Neural cell (in vitro differentiated cells): ENCODE results near the gene PRMT5. TPM values are rescaled to one million over a fixed set of nuclear protein-coding genes. Genes with fewer than 3 reads are reported as not detected.

Source experiments
- H2AFZ ChIP-seq: fragments of 200-600, 300-800 bp; sonication (generic), shearing (Covaris generic); 2 replicates; pipeline ENCODE4 v1.6.0; 2014; ENCODE audit warnings: low read depth, mild to moderate bottlenecking, antibody characterized with exemption, low read length, moderate library complexity
- H3F3A ChIP-seq: fragments of 200-600 bp; shearing (Covaris generic); 2 replicates; pipeline ENCODE4 v1.6.1; 2016; ENCODE audit warnings: mild to moderate bottlenecking, moderate library complexity, mixed read lengths, antibody characterized with exemption, low read length; ENCODE audit not compliant: insufficient read depth, poor library complexity, severe bottlenecking
- H3K27ac ChIP-seq: fragments of 200-600, 300-800 bp; sonication (generic), shearing (Covaris generic); 2 replicates; pipeline ENCODE4 v1.5.1; 2014; ENCODE audit warnings: mild to moderate bottlenecking, low read length, moderate library complexity
- H3K27me3 ChIP-seq: fragments of 300-800, 200-600 bp; sonication (generic), shearing (Covaris generic); 2 replicates; pipeline ENCODE4 v1.6.0; 2014; ENCODE audit warnings: mild to moderate bottlenecking, low read depth, low read length, moderate library complexity; ENCODE audit not compliant: insufficient read depth
- H3K36me3 ChIP-seq: fragments of 300-800, 200-600 bp; sonication (generic), shearing (Covaris generic); 2 replicates; pipeline ENCODE4 v1.5.1; 2014; ENCODE audit warnings: mild to moderate bottlenecking, antibody characterized with exemption, low read length, moderate library complexity; ENCODE audit not compliant: insufficient read depth
- H3K4me2 ChIP-seq: fragments of 300-800, 200-600 bp; sonication (generic), shearing (Covaris generic); 2 replicates; pipeline ENCODE4 v1.6.0; 2014; ENCODE audit warnings: mild to moderate bottlenecking, low read length
- H3K4me3 ChIP-seq: fragments of 300-800, 200-600 bp; sonication (generic), shearing (Covaris generic); 2 replicates; pipeline ENCODE4 v1.5.1; 2014; ENCODE audit warnings: mild to moderate bottlenecking, low read length, moderate library complexity
- H3K79me2 ChIP-seq: fragments of 200-600 bp; shearing (Covaris generic); replicated peaks from 2 replicates; pipeline ENCODE4 v1.6.0; 2014; ENCODE audit warnings: mild to moderate bottlenecking, low read length, moderate library complexity; ENCODE audit not compliant: insufficient read depth
- H3K9ac ChIP-seq: fragments of 300-800, 200-600 bp; sonication (generic), shearing (Covaris generic); 2 replicates; pipeline ENCODE4 v1.6.1; 2016; ENCODE audit warnings: mild to moderate bottlenecking, low read length, mixed read lengths
- H3K9me2 ChIP-seq: fragments of 200-600 bp; shearing (Covaris generic); 2 replicates; pipeline ENCODE4 v1.6.1; 2016; ENCODE audit warnings: mild to moderate bottlenecking, low read length, mixed read lengths; ENCODE audit not compliant: insufficient read depth
- H3K9me3 ChIP-seq: fragments of 200-600, 300-800 bp; sonication (generic), shearing (Covaris generic); 2 replicates; pipeline ENCODE4 v1.6.1; 2016; ENCODE audit warnings: mild to moderate bottlenecking, mixed run types, low read length, moderate library complexity, mixed read lengths
- H4K20me1 ChIP-seq: fragments of 200-600 bp; shearing (Covaris generic); 2 replicates; pipeline ENCODE4 v1.6.1; 2016; ENCODE audit warnings: mild to moderate bottlenecking, mixed run types; ENCODE audit not compliant: insufficient read depth
- EP300 ChIP-seq: fragments of 450-650 bp; conservative IDR thresholded peaks from 2 replicates; pipeline ENCODE4 v1.6.1; 2014; ENCODE audit warnings: antibody characterized with exemption, mild to moderate bottlenecking, moderate library complexity; ENCODE audit not compliant: poor library complexity, severe bottlenecking
- EZH2 ChIP-seq: fragments of 200-600, 300-800 bp; shearing (Covaris generic), sonication (generic); IDR thresholded peaks from 2 replicates; pipeline ENCODE4 v1.6.1; 2014; ENCODE audit warnings: antibody characterized with exemption, low read length, borderline replicate concordance, mild to moderate bottlenecking; ENCODE audit not compliant: insufficient read depth, poor library complexity, severe bottlenecking
- MXI1 ChIP-seq: fragments of 450-650 bp; conservative IDR thresholded peaks from 2 replicates; pipeline ENCODE4 v1.6.1; 2014; ENCODE audit warnings: antibody characterized with exemption, mild to moderate bottlenecking; ENCODE audit not compliant: poor library complexity, severe bottlenecking
- POLR2AphosphoS5 ChIP-seq: IDR thresholded peaks from 2 replicates; pipeline ENCODE4 v1.6.1; 2012
- RAD21 ChIP-seq: fragments of 450-650 bp; conservative IDR thresholded peaks from 2 replicates; pipeline ENCODE4 v1.6.1; 2014; ENCODE audit warnings: antibody characterized with exemption, mild to moderate bottlenecking, moderate library complexity
- SMC3 ChIP-seq: fragments of 450-650 bp; conservative IDR thresholded peaks from 2 replicates; pipeline ENCODE4 v1.6.1; 2014; ENCODE audit warnings: antibody characterized with exemption, mild to moderate bottlenecking, moderate library complexity; ENCODE audit not compliant: poor library complexity
- TAF1 ChIP-seq: IDR thresholded peaks from 2 replicates; pipeline ENCODE4 v1.6.1; 2012; ENCODE audit warnings: low read depth
- polyA plus RNA-seq: library from polyadenylated mRNA; depleted of rRNA; stranded (reverse); fragments of >200 nt; gene quantifications from 2 replicates; pipeline ENCODE4 v1.2.3, GENCODE V29; 2014
- TF ChIP-seq, protein P1 (sequence below): IDR thresholded peaks from 2 replicates; pipeline ENCODE4 v1.6.1; 2012; ENCODE audit warnings: borderline replicate concordance
- TF ChIP-seq, protein P2 (sequence below): fragments of 450-650 bp; IDR thresholded peaks from 2 replicates; pipeline ENCODE4 v1.5.1; 2014; ENCODE audit warnings: antibody characterized with exemption, mild to moderate bottlenecking, moderate library complexity; ENCODE audit not compliant: poor library complexity, severe bottlenecking

Gene PRMT5
- polyA plus RNA-seq, 1 donor from 2014 or later = 102 TPM

DNA sequence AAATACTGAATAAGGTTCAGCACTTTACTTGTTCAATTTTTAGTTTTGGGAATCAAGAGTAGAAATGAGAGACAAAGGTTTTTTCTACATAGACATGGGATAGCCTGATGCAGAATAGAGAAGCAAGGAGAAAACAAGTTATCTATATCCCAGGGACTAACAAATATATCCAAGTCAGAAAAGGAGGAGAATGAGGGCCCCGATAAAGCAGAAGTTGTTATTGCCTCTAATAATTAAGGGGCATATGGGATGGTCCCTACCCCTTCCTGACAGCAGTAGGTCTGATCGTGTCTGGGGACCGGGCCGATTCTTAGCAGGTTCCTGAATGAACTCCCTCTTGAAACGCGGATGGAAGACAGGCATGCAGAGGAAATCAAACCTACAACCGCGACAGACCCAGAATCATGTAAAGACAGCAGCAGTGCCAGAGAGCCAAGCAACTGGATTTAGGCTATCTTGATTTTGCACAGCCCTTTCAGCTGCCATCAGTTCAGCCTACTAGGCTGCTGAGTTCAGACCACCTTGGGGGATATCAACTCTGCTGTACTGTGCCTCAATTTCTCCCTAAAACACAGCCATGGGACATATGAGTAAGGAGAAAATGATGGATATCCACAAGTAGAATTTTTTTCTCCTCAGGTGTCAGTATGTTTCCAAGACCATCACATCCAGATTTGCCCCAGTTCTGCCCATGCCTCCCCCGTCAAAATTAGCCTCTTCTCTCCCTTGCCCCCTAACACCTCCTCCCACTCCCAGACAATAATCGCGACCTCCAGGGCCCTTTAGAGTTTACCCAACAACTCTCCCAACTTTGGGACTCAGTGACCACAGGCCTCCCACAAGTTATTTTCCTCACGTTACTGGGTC, 706 bp downstream of the PRMT5 start:
- Histone ChIP-seq H2AFZ (peak overlapping the region; percentile 83), H3F3A (peaks cover 6% of the 10 kb centered on the region), H3K79me2 (peaks cover 14% of the 10 kb centered on the region), H4K20me1 (no peaks in the 10 kb centered on the region), H3K4me3 (peak overlapping the region; percentile 89), H3K27me3 (no peaks in the 10 kb centered on the region), H3K4me2 (peak overlapping the region; percentile 88), H3K9ac (peak overlapping the region; percentile 86), H3K9me3 (no peaks in the 10 kb centered on the region), H3K36me3 (no peaks in the 10 kb centered on the region), H3K27ac (peak overlapping the region; percentile 83), H3K9me2 (no peaks in the 10 kb centered on the region)
- TF ChIP-seq, protein P1, sequence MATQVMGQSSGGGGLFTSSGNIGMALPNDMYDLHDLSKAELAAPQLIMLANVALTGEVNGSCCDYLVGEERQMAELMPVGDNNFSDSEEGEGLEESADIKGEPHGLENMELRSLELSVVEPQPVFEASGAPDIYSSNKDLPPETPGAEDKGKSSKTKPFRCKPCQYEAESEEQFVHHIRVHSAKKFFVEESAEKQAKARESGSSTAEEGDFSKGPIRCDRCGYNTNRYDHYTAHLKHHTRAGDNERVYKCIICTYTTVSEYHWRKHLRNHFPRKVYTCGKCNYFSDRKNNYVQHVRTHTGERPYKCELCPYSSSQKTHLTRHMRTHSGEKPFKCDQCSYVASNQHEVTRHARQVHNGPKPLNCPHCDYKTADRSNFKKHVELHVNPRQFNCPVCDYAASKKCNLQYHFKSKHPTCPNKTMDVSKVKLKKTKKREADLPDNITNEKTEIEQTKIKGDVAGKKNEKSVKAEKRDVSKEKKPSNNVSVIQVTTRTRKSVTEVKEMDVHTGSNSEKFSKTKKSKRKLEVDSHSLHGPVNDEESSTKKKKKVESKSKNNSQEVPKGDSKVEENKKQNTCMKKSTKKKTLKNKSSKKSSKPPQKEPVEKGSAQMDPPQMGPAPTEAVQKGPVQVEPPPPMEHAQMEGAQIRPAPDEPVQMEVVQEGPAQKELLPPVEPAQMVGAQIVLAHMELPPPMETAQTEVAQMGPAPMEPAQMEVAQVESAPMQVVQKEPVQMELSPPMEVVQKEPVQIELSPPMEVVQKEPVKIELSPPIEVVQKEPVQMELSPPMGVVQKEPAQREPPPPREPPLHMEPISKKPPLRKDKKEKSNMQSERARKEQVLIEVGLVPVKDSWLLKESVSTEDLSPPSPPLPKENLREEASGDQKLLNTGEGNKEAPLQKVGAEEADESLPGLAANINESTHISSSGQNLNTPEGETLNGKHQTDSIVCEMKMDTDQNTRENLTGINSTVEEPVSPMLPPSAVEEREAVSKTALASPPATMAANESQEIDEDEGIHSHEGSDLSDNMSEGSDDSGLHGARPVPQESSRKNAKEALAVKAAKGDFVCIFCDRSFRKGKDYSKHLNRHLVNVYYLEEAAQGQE = no peak
- TF ChIP-seq MXI1 (no peak), TAF1 (no peak), POLR2AphosphoS5 (no peak)
- TF ChIP-seq, protein P2, sequence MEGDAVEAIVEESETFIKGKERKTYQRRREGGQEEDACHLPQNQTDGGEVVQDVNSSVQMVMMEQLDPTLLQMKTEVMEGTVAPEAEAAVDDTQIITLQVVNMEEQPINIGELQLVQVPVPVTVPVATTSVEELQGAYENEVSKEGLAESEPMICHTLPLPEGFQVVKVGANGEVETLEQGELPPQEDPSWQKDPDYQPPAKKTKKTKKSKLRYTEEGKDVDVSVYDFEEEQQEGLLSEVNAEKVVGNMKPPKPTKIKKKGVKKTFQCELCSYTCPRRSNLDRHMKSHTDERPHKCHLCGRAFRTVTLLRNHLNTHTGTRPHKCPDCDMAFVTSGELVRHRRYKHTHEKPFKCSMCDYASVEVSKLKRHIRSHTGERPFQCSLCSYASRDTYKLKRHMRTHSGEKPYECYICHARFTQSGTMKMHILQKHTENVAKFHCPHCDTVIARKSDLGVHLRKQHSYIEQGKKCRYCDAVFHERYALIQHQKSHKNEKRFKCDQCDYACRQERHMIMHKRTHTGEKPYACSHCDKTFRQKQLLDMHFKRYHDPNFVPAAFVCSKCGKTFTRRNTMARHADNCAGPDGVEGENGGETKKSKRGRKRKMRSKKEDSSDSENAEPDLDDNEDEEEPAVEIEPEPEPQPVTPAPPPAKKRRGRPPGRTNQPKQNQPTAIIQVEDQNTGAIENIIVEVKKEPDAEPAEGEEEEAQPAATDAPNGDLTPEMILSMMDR = no peak

DNA sequence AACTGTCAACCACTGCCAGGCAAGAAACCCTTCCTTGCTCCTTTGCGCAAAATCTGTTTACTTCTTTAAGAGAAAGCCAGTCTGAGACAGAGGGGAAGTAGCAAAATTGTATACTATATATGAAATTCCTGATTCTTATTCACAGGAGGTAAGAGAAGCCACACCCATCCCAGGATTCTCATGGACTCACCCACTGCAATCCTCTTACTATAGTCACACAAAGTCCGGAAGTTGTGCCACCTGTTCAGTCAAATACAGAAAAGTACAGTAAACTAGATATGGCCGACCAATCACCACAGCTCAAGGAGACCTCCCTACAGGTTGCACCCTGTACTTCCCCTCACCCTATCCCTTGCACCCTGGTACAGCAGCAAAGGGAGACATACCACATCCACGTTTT, 2.9 kb downstream of the PRMT5 start:
- TF ChIP-seq SMC3 (no peak), EP300 (no peak), MXI1 (no peak), TAF1 (no peak), POLR2AphosphoS5 (no peak), RAD21 (no peak), EZH2 (no peak)
- TF ChIP-seq, protein P1 = no peak
- TF ChIP-seq, protein P2 = no peak
- no peak overlapping the region for H3K27ac ChIP-seq

More for the DNA sequence above, 2.9 kb downstream of the PRMT5 start:
- Histone ChIP-seq H3K9me2 (no peaks in the 10 kb centered on the region), H3K4me2 (no peak overlapping the region), H3K4me3 (no peak overlapping the region), H3K9me3 (no peaks in the 10 kb centered on the region), H2AFZ (no peak overlapping the region), H3F3A (peaks cover 6% of the 10 kb centered on the region), H3K36me3 (no peaks in the 10 kb centered on the region), H3K27me3 (no peaks in the 10 kb centered on the region), H4K20me1 (no peaks in the 10 kb centered on the region), H3K79me2 (peaks cover 14% of the 10 kb centered on the region), H3K9ac (no peak overlapping the region)
